PC-3 (cell line): Measurements from ENCODE around the gene DRC1. TPM values are rescaled to one million over a fixed set of nuclear protein-coding genes. Genes with fewer than 3 reads are reported as not detected.

Source experiments
- ATAC-seq: fragments of 200-7000 bp; cut with Tn5 transposase; 2 replicates; pipeline ENCODE4 v1.9.1; 2020; ENCODE audit warnings: mild to moderate bottlenecking, moderate library complexity
- BruUV-seq: library from RNA; stranded (reverse); fragments of 400-500 nt; replicated peaks from 2 replicates; lab custom pipeline; 2021; lab: Mats Ljungman, UMichigan
- CTCF ChIA-PET: fragments of 300-600 bp; sonication (Branson Sonifier 250); formaldehyde crosslinking; loops from one replicate; lab custom pipeline; 2022; ENCODE audit warnings: antibody characterized with exemption; lab: Charles Lee
- POLR2A ChIA-PET: fragments of 300-600 bp; sonication (Branson Sonifier 250); formaldehyde crosslinking; loops from one replicate; lab custom pipeline; 2022; ENCODE audit warnings: antibody characterized with exemption; ENCODE audit not compliant: unreplicated experiment; lab: Charles Lee
- DNase-seq: peaks from one replicate; pipeline ENCODE4 v3.0.0-alpha.2; 2015
- H2AFZ ChIP-seq: fragments of 300-600 bp; sonication (generic); 2 replicates; pipeline ENCODE4 v1.6.0; 2016; ENCODE audit warnings: antibody characterized with exemption, low read length
- H3F3A ChIP-seq: fragments of 300-600 bp; sonication (generic); one replicate; pipeline ENCODE4 v1.6.0; 2017; ENCODE audit warnings: antibody characterized with exemption, low read length, control low read depth, mild to moderate bottlenecking; ENCODE audit not compliant: unreplicated experiment
- H3K27ac ChIP-seq: fragments of 300-600 bp; sonication (generic); 2 replicates; pipeline ENCODE4 v1.5.1; 2016; ENCODE audit warnings: mild to moderate bottlenecking, low read length
- H3K27me3 ChIP-seq: fragments of 300-600 bp; sonication (generic); 2 replicates; pipeline ENCODE4 v1.6.1; 2016; ENCODE audit warnings: low read length, mixed read lengths
- H3K36me3 ChIP-seq: fragments of 300-600 bp; sonication (generic); 2 replicates; pipeline ENCODE4 v1.6.1; 2016; ENCODE audit warnings: low read depth, mixed run types, low read length, mixed read lengths
- H3K4me1 ChIP-seq: fragments of 300-600 bp; sonication (generic); 2 replicates; pipeline ENCODE4 v1.5.1; 2016; ENCODE audit warnings: low read length; ENCODE audit not compliant: insufficient read depth
- H3K4me2 ChIP-seq: fragments of 300-600 bp; sonication (generic); 2 replicates; pipeline ENCODE4 v1.6.0; 2016; ENCODE audit warnings: low read length
- H3K4me3 ChIP-seq: fragments of 300-600 bp; sonication (generic); 2 replicates; pipeline ENCODE4 v1.5.1; 2016; ENCODE audit warnings: mild to moderate bottlenecking, low read length, mixed read lengths
- H3K79me2 ChIP-seq: fragments of 300-600 bp; sonication (generic); 2 replicates; pipeline ENCODE4 v1.6.1; 2017; ENCODE audit warnings: low read length, mixed read lengths
- H3K9ac ChIP-seq: fragments of 300-600 bp; sonication (generic); 2 replicates; pipeline ENCODE4 v1.6.0; 2016; ENCODE audit warnings: mild to moderate bottlenecking, low read length
- H3K9me2 ChIP-seq: fragments of 300-600 bp; sonication (generic); replicated peaks from 2 replicates; pipeline ENCODE4 v1.6.1; 2016; ENCODE audit warnings: mixed run types, low read length, mixed read lengths
- H3K9me3 ChIP-seq: fragments of 300-600 bp; sonication (generic); 2 replicates; pipeline ENCODE4 v1.6.1; 2016; ENCODE audit warnings: low read length, mixed read lengths
- H4K20me1 ChIP-seq: fragments of 300-600 bp; sonication (generic); 2 replicates; pipeline ENCODE4 v1.6.1; 2016; ENCODE audit warnings: low read length, mixed read lengths
- CTCF ChIP-seq: fragments of 300-600 bp; sonication (generic); conservative IDR thresholded peaks from 2 replicates; pipeline ENCODE4 v1.5.1; 2017; ENCODE audit warnings: antibody characterized with exemption, low read depth, mild to moderate bottlenecking, low read length
- EZH2 ChIP-seq: fragments of 300-600 bp; sonication (generic); IDR thresholded peaks from one replicate; pipeline ENCODE4 v1.6.1; 2017; ENCODE audit warnings: antibody characterized with exemption, mild to moderate bottlenecking, low read length; ENCODE audit not compliant: unreplicated experiment
- EZH2phosphoT487 ChIP-seq: fragments of 300-600 bp; sonication (generic); IDR thresholded peaks from 2 replicates; pipeline ENCODE4 v1.6.1; 2018; ENCODE audit warnings: mild to moderate bottlenecking, antibody characterized with exemption, low read length, borderline replicate concordance
- intact Hi-C: fragments of 100-400 bp; cut with micrococcal nuclease; formaldehyde crosslinking; loops from 2 replicates; pipeline ENCODE4 v1.9.0; 2023
- total RNA-seq: library from RNA; depleted of rRNA; stranded (reverse); fragments of >200 nt; gene quantifications from 2 replicates; pipeline ENCODE4 v1.2.3, GENCODE V29; 2014

Gene DRC1
- total RNA-seq, 1 experiment from 2014 or later: not detected

- no peak overlapping the region for H2AFZ ChIP-seq
- ChIA-PET CTCF (interaction anchor here (0.6 kb wide), 1 partner anchor 88 kb away, joined by 3 read pairs; no protein-coding TSS in a partner anchor), POLR2A (no interaction called here)
- H3K36me3 ChIP-seq: no peaks in the 10 kb centered on the region
- BruUV-seq: no TSS peak
- H3K9ac ChIP-seq: no peak overlapping the region
- no peak for TF ChIP-seq CTCF
- TF ChIP-seq EZH2phosphoT487: no peak
- TF ChIP-seq EZH2: no peak
- no peak for DNase-seq
- no peaks in the 10 kb centered on the region for H3K4me1 ChIP-seq
- H3K9me3 ChIP-seq: no peaks in the 10 kb centered on the region
- H3K4me3 ChIP-seq: no peak overlapping the region
- no peaks in the 10 kb centered on the region for H4K20me1 ChIP-seq
- ATAC-seq: no peak
- intact Hi-C loops: no loop called here
- no peak overlapping the region for H3K27ac ChIP-seq
- H3K4me2 ChIP-seq: no peak overlapping the region
- H3K79me2 ChIP-seq: no peaks in the 10 kb centered on the region
- no peaks in the 10 kb centered on the region for H3K9me2 ChIP-seq
- H3K27me3 ChIP-seq: no peaks in the 10 kb centered on the region
- no peaks in the 10 kb centered on the region for H3F3A ChIP-seq
These were observed 20.2 kb downstream of the DRC1 start for GRCh38 chr2:26421961-26422360.

- H3K27ac ChIP-seq: no peak overlapping the region
- no peaks in the 10 kb centered on the region for H3K9me2 ChIP-seq
- no peaks in the 10 kb centered on the region for H3K79me2 ChIP-seq
- H3K9ac ChIP-seq: no peak overlapping the region
- TF ChIP-seq EZH2 (no peak), EZH2phosphoT487 (no peak), CTCF (no peak)
- CTCF ChIA-PET: no interaction called here
- ATAC-seq (no peak), DNase-seq (no peak)
- intact Hi-C loops: no loop called here
- no peaks in the 10 kb centered on the region for H3K27me3 ChIP-seq
- H2AFZ ChIP-seq: no peak overlapping the region
- H3K4me2 ChIP-seq: no peak overlapping the region
- POLR2A ChIA-PET: interaction anchor here (0.5 kb wide), 1 partner anchor 15 kb away, joined by 7 read pairs; no protein-coding TSS in a partner anchor
- no peaks in the 10 kb centered on the region for H3F3A ChIP-seq
- no peak overlapping the region for H3K4me3 ChIP-seq
- H3K4me1 ChIP-seq: no peaks in the 10 kb centered on the region
- no peaks in the 10 kb centered on the region for H3K36me3 ChIP-seq
- H3K9me3 ChIP-seq: no peaks in the 10 kb centered on the region
- no TSS peak for BruUV-seq
- H4K20me1 ChIP-seq: no peaks in the 10 kb centered on the region
These were observed 21.4 kb downstream of the DRC1 start for GRCh38 chr2:26422947-26423629.

- no peak overlapping the region for H3K9ac ChIP-seq
- H3K4me3 ChIP-seq: no peak overlapping the region
- H3F3A ChIP-seq: no peaks in the 10 kb centered on the region
- no peaks in the 10 kb centered on the region for H3K79me2 ChIP-seq
- no peak overlapping the region for H3K4me2 ChIP-seq
- H3K36me3 ChIP-seq: no peaks in the 10 kb centered on the region
- no peaks in the 10 kb centered on the region for H3K9me3 ChIP-seq
- no peaks in the 10 kb centered on the region for H3K4me1 ChIP-seq
- no peak for ATAC-seq
- no peak for TF ChIP-seq CTCF
- no peak for TF ChIP-seq EZH2phosphoT487
- TF ChIP-seq EZH2: no peak
- CTCF ChIA-PET: no interaction called here
- H3K27me3 ChIP-seq: no peaks in the 10 kb centered on the region
- DNase-seq: no peak
- H3K9me2 ChIP-seq: no peaks in the 10 kb centered on the region
- H4K20me1 ChIP-seq: no peaks in the 10 kb centered on the region
- POLR2A ChIA-PET: interaction anchor here (0.5 kb wide), 1 partner anchor 15 kb away, joined by 7 read pairs; no protein-coding TSS in a partner anchor
- no peak overlapping the region for H3K27ac ChIP-seq
- H2AFZ ChIP-seq: no peak overlapping the region
- intact Hi-C loops: no loop called here
- BruUV-seq: no TSS peak
These were observed 22.0 kb downstream of the DRC1 start for GRCh38 chr2:26423750-26424149.
